Left kidney (tissue), 2 donors: ENCODE data around the gene PRR36. TPM values are rescaled to one million over a fixed set of nuclear protein-coding genes. Genes with fewer than 3 reads are reported as not detected.

ENCODE experiments used
- DNase-seq: peaks from one replicate; pipeline ENCODE4 v3.0.0-alpha.2; 2013
- polyA plus RNA-seq: library from polyadenylated mRNA; unstranded; fragments of 120-200 nt; gene quantifications from one replicate; pipeline ENCODE4 v1.2.1, GENCODE V29; 2013; ENCODE audit not compliant: insufficient read length

The PRR36 gene
- polyA plus RNA-seq, 1 donor, result 5.9 TPM

- no peak for DNase-seq
Measured at GRCh38 chr19:7913652-7914051, 39.5 kb upstream of the PRR36 start.

DNA sequence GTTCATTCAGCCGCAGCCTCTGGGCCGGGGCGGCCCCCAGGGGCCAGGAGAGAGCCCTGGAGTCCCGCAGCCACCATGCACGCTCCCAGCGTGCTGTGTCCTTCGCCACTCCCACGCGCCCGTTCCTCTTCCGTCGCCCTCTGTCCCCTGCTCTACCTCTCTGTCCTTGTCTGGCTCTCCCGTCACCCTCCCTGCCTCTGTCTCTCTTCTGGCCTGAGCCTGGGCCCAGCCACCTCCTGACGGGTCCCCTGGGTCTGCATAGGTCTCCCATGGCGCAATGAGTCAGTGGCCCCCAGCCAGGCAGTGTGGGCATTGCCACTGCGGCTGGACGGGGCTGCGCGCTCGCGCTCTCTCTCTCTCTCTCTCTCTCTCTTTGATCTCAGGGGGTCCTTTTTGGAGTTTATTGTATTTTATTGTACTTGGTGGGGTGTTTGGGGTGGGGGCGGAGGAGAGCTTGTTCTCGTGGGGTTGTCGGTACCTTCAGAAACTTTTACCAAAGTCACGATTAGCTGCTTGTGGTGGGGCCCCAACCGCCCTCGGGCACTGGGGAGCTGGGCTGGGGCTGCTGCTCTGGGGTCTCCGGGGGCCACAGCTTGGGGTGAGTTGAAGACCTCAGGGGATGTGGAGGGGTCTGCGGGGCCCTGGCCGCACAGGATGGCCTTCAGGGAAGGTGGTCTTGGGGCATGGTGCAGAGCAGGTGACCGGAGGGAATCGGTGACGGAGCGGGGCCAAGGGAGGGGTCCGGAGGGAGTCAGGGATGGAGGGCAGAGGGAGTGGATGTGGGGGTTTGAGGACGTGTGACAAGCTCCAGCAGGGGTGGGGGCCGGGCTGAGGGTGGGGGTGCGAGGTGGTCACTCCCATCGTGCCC, 38.7 kb upstream of the PRR36 start:
- no peak for DNase-seq

- no peak for DNase-seq
Measured at GRCh38 chr19:7912144-7912696, 38.0 kb upstream of the PRR36 start.

GRCh38 chr19:7911508-7912143, 37.4 kb upstream of the PRR36 start:
- DNase-seq, result no peak

DNA sequence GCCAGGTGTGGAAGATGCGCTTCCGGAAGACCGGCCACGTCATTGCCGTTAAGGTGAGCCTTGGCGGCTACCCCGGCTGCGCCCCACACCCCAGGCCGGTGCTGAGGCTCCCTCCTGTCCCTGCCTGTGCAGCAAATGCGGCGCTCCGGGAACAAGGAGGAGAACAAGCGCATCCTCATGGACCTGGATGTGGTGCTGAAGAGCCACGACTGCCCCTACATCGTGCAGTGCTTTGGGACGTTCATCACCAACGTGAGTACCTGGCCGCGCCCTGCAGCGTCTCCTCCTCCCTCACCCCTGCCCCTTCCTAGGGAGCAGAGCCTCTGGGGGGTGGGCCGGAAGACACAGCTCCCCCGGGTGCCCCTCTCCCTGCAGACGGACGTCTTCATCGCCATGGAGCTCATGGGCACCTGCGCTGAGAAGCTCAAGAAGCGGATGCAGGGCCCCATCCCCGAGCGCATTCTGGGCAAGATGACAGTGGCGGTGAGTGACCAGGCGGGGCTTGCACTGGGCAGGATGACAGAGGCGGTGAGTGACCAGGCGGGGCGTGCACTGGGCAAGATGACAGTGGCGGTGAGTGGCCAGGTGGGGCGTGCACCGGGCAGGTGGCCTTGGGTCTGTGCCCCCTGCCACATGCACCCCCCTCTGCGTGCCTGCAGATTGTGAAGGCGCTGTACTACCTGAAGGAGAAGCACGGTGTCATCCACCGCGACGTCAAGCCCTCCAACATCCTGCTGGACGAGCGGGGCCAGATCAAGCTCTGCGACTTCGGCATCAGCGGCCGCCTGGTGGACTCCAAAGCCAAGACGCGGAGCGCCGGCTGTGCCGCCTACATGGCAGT, 36.4 kb upstream of the PRR36 start:
- no peak for DNase-seq

DNA sequence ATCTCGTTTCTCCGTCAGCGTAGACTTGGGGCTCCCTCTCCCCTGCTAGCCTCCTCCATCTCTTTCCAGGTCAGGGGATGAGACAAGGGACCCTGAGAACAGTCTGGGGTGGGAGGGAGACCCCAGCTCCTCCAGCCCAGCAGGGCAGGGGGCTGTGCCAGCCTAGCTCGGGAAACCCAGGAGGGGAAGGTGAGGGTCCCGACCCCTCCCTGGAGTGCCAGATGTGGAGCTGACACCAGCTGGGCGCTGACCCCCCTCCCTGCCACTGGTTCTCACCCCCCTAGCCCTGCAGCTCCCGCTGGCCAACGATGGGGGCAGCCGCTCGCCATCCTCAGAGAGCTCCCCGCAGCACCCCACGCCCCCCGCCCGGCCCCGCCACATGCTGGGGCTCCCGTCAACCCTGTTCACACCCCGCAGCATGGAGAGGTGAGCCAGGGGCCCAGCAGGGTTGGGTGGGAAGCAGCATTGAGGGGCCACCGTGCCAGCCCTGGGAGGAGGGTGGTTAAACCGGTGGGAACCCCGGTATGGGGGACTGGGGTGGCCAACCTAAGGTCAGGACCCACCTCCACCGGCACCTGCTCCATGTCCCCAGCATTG, 35.4 kb upstream of the PRR36 start:
- no peak for DNase-seq

GRCh38 chr19:7908742-7909461, 34.7 kb upstream of the PRR36 start:
- DNase-seq, result no peak

DNA sequence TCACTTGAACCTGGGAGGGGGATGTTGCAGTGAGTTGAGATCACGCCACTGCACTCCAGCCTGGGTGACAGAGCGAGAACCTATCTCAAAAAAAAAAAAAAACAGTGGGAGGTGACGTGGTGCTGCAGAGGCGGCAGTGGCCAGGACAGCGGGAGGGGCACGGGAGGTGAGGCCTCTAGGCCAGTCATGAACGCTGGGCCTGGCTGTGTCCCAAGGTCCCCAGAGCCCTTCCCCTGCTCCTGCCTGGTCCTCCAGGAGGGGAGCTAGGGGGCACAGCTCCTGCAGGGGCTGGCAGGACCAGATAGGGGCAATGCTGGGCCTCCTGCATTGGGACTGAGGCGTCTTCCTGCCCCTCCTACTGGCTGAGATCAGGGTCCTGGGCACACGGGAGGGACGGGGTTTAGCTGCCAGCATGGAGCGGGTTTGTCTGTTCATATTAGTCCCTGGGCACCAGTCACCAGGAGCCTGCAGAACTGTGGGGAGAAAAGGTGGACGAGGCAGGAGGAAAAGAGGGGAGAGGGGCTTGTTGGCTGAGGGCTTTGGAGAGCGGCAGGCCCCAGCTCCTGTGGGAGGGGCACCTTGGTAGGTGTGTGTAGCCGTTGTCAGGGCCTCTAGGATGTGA, 34.0 kb upstream of the PRR36 start:
- DNase-seq, result no peak

GRCh38 chr19:7907544-7907943, 33.4 kb upstream of the PRR36 start:
- DNase-seq, result no peak

DNA sequence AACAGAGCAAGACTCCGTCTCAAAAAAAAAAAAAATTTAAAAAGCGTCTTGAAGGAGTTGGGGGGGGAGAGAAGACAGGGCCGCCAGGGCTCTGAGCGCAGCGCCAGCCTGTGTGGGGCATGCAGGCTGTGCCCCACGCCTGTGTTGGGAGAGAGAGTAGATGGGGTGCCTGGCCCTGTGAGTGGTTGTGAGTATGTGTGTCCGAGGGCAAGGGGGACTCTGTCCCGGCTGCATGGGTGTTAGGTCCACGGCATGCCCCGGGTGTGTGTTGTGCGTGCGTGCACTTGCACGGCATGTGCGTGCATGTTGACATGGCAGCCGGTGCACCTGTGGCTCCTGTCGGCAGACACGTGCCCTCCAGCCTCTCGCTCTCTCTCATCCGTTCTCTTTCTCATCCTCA, 32.9 kb upstream of the PRR36 start:
- no peak for DNase-seq

- no peak for DNase-seq
Measured at GRCh38 chr19:7905859-7906258, 31.7 kb upstream of the PRR36 start.

DNA sequence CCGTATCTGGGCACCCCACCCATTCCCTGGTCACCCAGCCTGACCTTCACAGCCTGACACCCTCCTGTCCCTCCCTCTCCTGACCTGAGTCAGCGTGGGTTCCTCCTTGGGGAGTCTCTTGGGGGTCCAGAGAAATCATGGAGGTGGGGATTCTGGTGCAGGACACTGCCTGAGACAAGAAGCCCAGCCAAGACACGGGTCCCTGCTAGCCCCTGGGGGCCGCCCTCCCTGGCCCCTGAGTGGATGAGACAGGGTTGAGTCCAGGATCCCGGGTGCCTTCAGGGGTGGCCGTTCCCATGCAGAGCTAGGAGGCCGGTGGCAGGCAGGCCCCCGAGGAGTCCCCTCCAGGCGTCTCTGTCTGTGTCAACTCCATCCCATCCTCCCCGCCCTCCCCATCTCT, 31.1 kb upstream of the PRR36 start:
- DNase-seq, result no peak

GRCh38 chr19:7904074-7905020, 30.2 kb upstream of the PRR36 start:
- no peak for DNase-seq

DNA sequence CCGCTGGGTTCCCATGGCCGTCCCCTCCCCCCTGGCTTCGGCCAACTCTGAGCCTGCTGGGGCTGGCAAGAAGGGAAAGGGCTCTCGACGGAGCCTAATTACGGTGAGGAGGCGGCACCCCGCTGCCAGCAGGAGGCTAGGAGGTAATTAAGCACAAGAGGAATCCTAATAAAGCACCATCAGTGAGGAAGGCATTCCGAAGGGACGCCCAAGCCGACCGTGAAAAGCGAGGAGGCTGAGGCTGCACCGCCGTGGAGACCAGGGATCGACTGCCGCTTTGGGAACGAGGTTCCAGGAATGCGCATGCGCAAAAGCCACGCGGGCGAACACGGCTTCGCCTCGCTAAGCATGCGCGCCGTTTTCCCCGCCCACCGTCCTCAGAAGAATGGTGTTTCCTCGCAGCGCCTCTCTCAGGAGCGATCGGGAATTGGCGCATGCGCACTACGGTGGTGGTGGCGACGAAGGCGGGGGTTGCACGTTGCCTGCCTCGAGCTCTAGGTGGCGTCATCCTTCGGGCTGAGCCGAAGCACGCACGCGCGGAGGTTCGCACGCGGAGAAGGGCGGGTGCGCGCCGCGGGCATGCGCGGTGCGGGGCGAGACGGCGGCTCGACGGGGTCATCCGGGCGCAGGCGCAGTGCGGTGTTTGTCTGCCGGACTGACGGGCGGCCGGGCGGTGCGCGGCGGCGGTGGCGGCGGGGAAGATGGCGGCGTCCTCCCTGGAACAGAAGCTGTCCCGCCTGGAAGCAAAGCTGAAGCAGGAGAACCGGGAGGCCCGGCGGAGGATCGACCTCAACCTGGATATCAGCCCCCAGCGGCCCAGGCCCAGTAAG, 29.3 kb upstream of the PRR36 start, which contains the start of gene MAP2K7:
Gene MAP2K7 (plus strand): TSS at position 634 of the 830 bp plus-strand sequence. CDS start 68 bp downstream, at position 702.
- peak; percentile 99 for DNase-seq

DNA sequence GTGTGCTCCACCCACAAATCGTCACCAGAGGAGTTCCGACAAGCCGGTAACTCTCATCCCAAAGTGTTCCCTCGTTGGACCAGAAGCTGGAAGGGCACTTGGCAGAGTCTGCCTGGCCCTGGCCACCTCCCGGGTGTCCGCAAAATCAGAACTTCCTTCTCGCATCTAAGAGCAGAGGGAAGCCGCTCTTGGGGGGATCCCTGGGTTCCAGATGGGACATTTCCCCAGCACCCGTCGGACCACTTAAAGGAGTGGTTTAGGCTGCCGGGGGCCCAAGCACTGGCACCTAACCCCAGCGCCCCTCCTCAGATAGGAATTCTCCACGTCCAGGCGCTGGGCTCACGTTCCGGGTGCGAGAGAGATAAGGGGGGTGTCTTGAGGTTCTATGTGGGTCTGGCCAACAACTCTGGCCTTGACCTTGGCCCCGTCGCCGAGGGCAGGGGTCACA, 28.6 kb upstream of the PRR36 start:
- DNase-seq, result no peak

GRCh38 chr19:7901337-7901736, 27.1 kb upstream of the PRR36 start:
- no peak for DNase-seq

- no peak for DNase-seq
Measured at GRCh38 chr19:7900931-7901330, 26.7 kb upstream of the PRR36 start.

- DNase-seq, result no peak
Measured at GRCh38 chr19:7900401-7900870, 26.2 kb upstream of the PRR36 start.
